Stomach (tissue), 4 donors: ENCODE measurements around the gene FAM124B.

Experiments used
- EP300 ChIP-seq: sonication (generic); formaldehyde crosslinking; IDR thresholded peaks from one replicate; pipeline ENCODE4 v1.6.1; 2017; ENCODE audit warnings: antibody characterized with exemption
- POLR2A ChIP-seq, 4 donors: fragments of 450-650 bp; IDR thresholded peaks; one replicate each; pipeline ENCODE4 v1.6.1; 2016; ENCODE audit warnings: antibody characterized with exemption in 4 of 4, control low read depth in 2 of 4, mild to moderate bottlenecking in 1 of 4, moderate library complexity in 1 of 4
- POLR2AphosphoS5 ChIP-seq, 3 donors: sonication (generic); formaldehyde crosslinking; IDR thresholded peaks; one replicate each; pipeline ENCODE4 v1.6.1; 2016; ENCODE audit warnings: antibody characterized with exemption in 3 of 3
- TF ChIP-seq, protein P1 (sequence below), 7 experiments: fragments of 450-650 bp in 4 of 7; fragments of 200-600 bp in 3 of 7; sonication (generic) in 3 of 7; IDR thresholded peaks; one replicate each; pipeline ENCODE4 v1.5.1; 2016 to 2019; ENCODE audit warnings: antibody characterized with exemption in 7 of 7, control low read depth in 2 of 7, mild to moderate bottlenecking in 1 of 7

DNA sequence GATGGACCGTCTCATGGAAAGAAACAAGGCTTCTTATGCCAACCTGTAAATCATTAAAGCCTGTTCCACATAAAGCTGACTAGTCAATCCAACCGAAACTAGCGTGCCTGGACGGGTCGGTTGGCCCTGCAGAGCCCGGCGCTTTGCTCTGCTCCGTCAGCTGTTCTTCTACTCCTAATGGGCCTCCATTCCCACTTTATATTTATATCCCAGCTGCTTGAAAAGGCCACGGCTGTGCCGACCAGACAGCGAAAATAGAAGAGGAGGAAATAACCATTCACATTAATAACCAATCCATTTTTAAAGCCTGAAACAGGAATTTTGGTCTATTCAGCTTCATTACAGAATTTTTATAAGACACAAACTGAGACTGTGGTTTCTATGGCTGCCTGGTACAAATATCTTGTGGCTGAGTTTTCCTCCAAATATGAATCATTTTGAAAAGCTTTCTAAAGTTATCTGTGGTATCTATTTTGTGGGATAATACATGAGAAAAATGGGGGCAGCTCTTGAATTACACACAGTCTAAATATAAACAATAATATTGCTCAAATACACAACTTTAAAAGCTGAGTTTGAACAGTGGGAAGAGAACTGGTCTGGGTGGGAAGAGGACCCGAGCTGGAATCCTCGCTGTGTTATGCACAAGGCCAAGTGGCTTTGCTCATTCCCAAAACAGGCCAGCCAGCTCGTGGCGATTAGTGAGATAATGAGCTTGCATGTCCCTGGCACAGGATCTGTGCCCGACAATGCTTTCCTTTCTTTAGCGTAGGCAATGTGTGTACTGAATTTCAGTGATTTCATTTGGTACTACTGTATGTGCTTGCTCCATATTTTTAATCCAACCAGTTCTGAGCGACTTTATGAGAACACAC, 10.5 kb upstream of the FAM124B start:
- TF ChIP-seq, protein P1, sequence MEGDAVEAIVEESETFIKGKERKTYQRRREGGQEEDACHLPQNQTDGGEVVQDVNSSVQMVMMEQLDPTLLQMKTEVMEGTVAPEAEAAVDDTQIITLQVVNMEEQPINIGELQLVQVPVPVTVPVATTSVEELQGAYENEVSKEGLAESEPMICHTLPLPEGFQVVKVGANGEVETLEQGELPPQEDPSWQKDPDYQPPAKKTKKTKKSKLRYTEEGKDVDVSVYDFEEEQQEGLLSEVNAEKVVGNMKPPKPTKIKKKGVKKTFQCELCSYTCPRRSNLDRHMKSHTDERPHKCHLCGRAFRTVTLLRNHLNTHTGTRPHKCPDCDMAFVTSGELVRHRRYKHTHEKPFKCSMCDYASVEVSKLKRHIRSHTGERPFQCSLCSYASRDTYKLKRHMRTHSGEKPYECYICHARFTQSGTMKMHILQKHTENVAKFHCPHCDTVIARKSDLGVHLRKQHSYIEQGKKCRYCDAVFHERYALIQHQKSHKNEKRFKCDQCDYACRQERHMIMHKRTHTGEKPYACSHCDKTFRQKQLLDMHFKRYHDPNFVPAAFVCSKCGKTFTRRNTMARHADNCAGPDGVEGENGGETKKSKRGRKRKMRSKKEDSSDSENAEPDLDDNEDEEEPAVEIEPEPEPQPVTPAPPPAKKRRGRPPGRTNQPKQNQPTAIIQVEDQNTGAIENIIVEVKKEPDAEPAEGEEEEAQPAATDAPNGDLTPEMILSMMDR (IDR thresholded peaks at IDR 0.05): no peak
- TF ChIP-seq POLR2AphosphoS5 (IDR thresholded peaks at IDR 0.05) (no peak), EP300 (no peak), POLR2A (IDR thresholded peaks at IDR 0.05) (no peak)
